ENCODE data around the gene VKORC1.

VKORC1 gene

GRCh38 chr16:31083081-31083480 lies 11.5 kb downstream of the VKORC1 start:
- DNase-seq (ENCODE audit: low read depth): no peak
- no peak for TF ChIP-seq CTCF (IDR thresholded peaks at IDR 0.05; ENCODE audit: control insufficient read depth, insufficient read depth, low read depth, low read length, missing control alignments)

GRCh38 chr16:31082368-31083045 lies 12.1 kb downstream of the VKORC1 start:
- no peak for TF ChIP-seq CTCF (IDR thresholded peaks at IDR 0.05; ENCODE audit: control insufficient read depth, insufficient read depth, low read depth, low read length, missing control alignments)
- DNase-seq (ENCODE audit: low read depth): no peak
- no peak overlapping the region for H3K4me3 ChIP-seq (ENCODE audit: control insufficient read depth, low read depth, low read length)

More at GRCh38 chr16:31083081-31083480, 11.5 kb downstream of the VKORC1 start:
- no peak overlapping the region for H3K4me3 ChIP-seq (ENCODE audit: control insufficient read depth, low read depth, low read length)

GRCh38 chr16:31081428-31082351 lies 12.9 kb downstream of the VKORC1 start:
- DNase-seq (ENCODE audit: low read depth): no peak
- TF ChIP-seq CTCF (IDR thresholded peaks at IDR 0.05; ENCODE audit: control insufficient read depth, insufficient read depth, low read depth, low read length, missing control alignments): no peak
- no peak overlapping the region for H3K4me3 ChIP-seq (ENCODE audit: control insufficient read depth, low read depth, low read length)

GRCh38 chr16:31080756-31081419 lies 13.7 kb downstream of the VKORC1 start:
- TF ChIP-seq CTCF (IDR thresholded peaks at IDR 0.05; ENCODE audit: control insufficient read depth, insufficient read depth, low read depth, low read length, missing control alignments): no peak
- no peak for DNase-seq (ENCODE audit: low read depth)
- H3K4me3 ChIP-seq (ENCODE audit: control insufficient read depth, low read depth, low read length): no peak overlapping the region

GRCh38 chr16:31080035-31080629 lies 14.5 kb downstream of the VKORC1 start:
- H3K4me3 ChIP-seq (ENCODE audit: control insufficient read depth, low read depth, low read length): no peak overlapping the region
- TF ChIP-seq CTCF (IDR thresholded peaks at IDR 0.05; ENCODE audit: control insufficient read depth, insufficient read depth, low read depth, low read length, missing control alignments): no peak
- no peak for DNase-seq (ENCODE audit: low read depth)

- H3K4me3 ChIP-seq (ENCODE audit: control insufficient read depth, low read depth, low read length): no peak overlapping the region
- no peak for DNase-seq (ENCODE audit: low read depth)
- TF ChIP-seq CTCF (IDR thresholded peaks at IDR 0.05; ENCODE audit: control insufficient read depth, insufficient read depth, low read depth, low read length, missing control alignments): no peak
Measured at GRCh38 chr16:31079342-31079944, 15.2 kb downstream of the VKORC1 start.

Data from AG09309 (cell line).